Mammary microvascular endothelial cell (primary cell): ENCODE results near the gene SLC4A7. TPM values are rescaled to one million over a fixed set of nuclear protein-coding genes. Genes with fewer than 3 reads are reported as not detected.

Source experiments
- total RNA-seq: library from RNA; depleted of rRNA; stranded (reverse); fragments of >200 nt; gene quantifications from 2 replicates; pipeline ENCODE4 v1.2.3, GENCODE V29; 2015

SLC4A7 gene
- total RNA-seq: 16.9 and 18.1 TPM in 2 replicates

GRCh38 chr3:27484015-27484844 is at the start of gene SLC4A7:
SLC4A7 (minus strand) TSS chr3:27484384; CDS start chr3:27484126, 258 bp downstream.

DNA sequence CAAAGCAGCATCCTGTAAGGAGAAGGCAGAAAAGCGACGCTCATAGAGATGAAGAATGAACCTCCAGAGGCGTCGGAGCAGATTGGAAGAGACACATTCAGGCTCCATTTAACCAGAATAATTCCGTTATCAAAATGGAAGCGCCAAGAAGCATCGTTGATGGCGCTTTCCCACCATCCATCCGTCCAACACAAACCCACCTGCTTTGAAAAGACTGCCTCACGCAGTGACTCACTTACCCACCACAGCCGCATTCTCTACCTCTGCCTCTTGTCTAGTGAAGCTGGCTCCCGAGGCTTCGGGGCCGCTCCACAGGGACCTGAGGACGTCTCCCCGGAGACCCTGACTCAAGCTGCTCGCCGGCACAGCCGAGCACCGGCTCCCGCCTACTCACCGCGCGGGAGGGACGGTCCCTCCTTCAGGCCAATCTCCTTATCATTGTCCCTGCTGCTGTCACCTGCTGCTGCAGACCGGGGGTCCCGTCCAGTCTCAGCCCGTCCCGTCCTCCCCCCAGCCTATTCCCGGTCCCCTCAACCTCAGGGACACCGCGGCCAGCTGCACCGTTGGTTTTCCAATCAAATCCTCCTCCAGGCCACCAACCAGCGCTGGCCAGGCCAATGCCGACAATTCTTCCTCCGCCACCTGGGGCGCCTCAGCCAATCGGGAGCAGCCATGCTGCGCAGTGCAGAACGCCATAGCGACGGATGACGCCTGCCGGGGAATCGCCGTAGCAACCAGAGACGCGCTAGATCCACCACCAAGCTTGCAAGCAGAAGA is 115.2 kb downstream of the SLC4A7 start, which contains the start of gene NEK10:
NEK10 (minus strand) TSS at position 553 of the 777 bp plus-strand sequence. CDS start 16,501 bp downstream, outside the sequence.

Other genes starting within 250 kb of the SLC4A7 start
- 0.13 and 0.30 TPM in 2 replicates for gene NEK10, start 115.0 kb downstream of the SLC4A7 start, total RNA-seq
- not detected in 2 replicates for gene EOMES, start 237.9 kb upstream of the SLC4A7 start, total RNA-seq